ENCODE data around the gene SORCS2. TPM values are rescaled to one million over a fixed set of nuclear protein-coding genes. Genes with fewer than 3 reads are reported as not detected.

The SORCS2 gene
- total and polyA plus RNA-seq, 4 donors = 2.2 to 7.7 (median 2.5) TPM

DNA sequence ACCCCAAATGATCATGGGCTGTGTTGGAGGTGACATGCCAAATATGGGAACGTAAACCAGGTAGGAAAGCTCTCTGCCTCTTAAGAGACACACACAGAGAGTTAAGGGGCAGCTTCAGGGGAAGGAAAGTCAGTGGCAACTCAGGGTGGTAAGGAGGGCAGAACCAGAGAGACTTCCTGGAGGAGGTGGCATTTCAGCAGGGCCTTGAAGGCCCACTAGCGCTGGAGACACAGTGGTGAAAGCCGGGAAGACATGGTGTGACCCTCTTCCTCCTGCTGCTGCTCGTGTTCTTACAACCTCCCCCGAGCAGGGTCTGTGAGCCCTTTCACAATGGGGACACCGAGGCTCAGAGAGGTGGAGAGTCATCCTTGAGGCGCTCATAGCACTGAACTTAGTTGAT, 68.2 kb downstream of the SORCS2 start:
- no peak overlapping the region for H3K4me3 ChIP-seq
- DNase-seq (no peak), ATAC-seq (ENCODE audit: insufficient read depth, low FRiP score) (no peak)
- peaks cover 0 to 3% (median 0%) of the 10 kb centered on the region in 3 donors for H3K27me3 ChIP-seq (ENCODE audit: control insufficient read depth in 3 of 3, insufficient read depth in 3 of 3, low read length in 2 of 3)
- WGBS, 2 donors = 87 to 88% methylated on average over 7 of the region's 7 CpGs
- peaks cover 5 to 30% (median 17%) of the 10 kb centered on the region in 5 donors for H3K4me1 ChIP-seq (ENCODE audit: control insufficient read depth in 5 of 5, insufficient read depth in 5 of 5, low read length in 5 of 5)
- peaks cover 0 to 5% (median 0%) of the 10 kb centered on the region in 4 donors for H3K9me3 ChIP-seq (ENCODE audit: control insufficient read depth in 4 of 4, insufficient read depth in 3 of 4, low read length in 3 of 4)
- H3K36me3 ChIP-seq (ENCODE audit: control insufficient read depth in 4 of 4, insufficient read depth in 4 of 4, low read length in 4 of 4) = no peaks in the 10 kb centered on the region
- no peak overlapping the region for H3K9ac ChIP-seq (ENCODE audit: insufficient read depth in 1 of 2, low read length in 2 of 2)
- TF ChIP-seq, protein P1, sequence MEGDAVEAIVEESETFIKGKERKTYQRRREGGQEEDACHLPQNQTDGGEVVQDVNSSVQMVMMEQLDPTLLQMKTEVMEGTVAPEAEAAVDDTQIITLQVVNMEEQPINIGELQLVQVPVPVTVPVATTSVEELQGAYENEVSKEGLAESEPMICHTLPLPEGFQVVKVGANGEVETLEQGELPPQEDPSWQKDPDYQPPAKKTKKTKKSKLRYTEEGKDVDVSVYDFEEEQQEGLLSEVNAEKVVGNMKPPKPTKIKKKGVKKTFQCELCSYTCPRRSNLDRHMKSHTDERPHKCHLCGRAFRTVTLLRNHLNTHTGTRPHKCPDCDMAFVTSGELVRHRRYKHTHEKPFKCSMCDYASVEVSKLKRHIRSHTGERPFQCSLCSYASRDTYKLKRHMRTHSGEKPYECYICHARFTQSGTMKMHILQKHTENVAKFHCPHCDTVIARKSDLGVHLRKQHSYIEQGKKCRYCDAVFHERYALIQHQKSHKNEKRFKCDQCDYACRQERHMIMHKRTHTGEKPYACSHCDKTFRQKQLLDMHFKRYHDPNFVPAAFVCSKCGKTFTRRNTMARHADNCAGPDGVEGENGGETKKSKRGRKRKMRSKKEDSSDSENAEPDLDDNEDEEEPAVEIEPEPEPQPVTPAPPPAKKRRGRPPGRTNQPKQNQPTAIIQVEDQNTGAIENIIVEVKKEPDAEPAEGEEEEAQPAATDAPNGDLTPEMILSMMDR (IDR thresholded peaks at IDR 0.05; ENCODE audit: control extremely low read depth, extremely low read depth) = no peak
- H3K27ac ChIP-seq (ENCODE audit: low read depth in 1 of 2, low read length in 1 of 2) = peak overlapping the region in 1 of 2 donors; percentile 58

GRCh38 chr4:7261087-7261486, 68.7 kb downstream of the SORCS2 start:
- ATAC-seq (ENCODE audit: insufficient read depth, low FRiP score) (no peak), DNase-seq (peak; percentile 82 to 91 (median 91))
- WGBS, 2 donors = 49 to 56% methylated on average over 8 of the region's 8 CpGs
- Histone ChIP-seq H3K9ac (ENCODE audit: insufficient read depth in 1 of 2, low read length in 2 of 2) (no peak overlapping the region), H3K27ac (ENCODE audit: low read depth in 1 of 2, low read length in 1 of 2) (peak overlapping the region in 1 of 2 donors; percentile 58), H3K4me3 (no peak overlapping the region), H3K4me1 (ENCODE audit: control insufficient read depth in 5 of 5, insufficient read depth in 5 of 5, low read length in 5 of 5) (peaks cover 5 to 30% (median 17%) of the 10 kb centered on the region in 5 donors), H3K36me3 (ENCODE audit: control insufficient read depth in 4 of 4, insufficient read depth in 4 of 4, low read length in 4 of 4) (no peaks in the 10 kb centered on the region), H3K9me3 (ENCODE audit: control insufficient read depth in 4 of 4, insufficient read depth in 3 of 4, low read length in 3 of 4) (peaks cover 0 to 5% (median 0%) of the 10 kb centered on the region in 4 donors), H3K27me3 (ENCODE audit: control insufficient read depth in 3 of 3, insufficient read depth in 3 of 3, low read length in 2 of 3) (peaks cover 0 to 3% (median 0%) of the 10 kb centered on the region in 3 donors)
- TF ChIP-seq, protein P1 (IDR thresholded peaks at IDR 0.05; ENCODE audit: control extremely low read depth, extremely low read depth) = no peak

DNA sequence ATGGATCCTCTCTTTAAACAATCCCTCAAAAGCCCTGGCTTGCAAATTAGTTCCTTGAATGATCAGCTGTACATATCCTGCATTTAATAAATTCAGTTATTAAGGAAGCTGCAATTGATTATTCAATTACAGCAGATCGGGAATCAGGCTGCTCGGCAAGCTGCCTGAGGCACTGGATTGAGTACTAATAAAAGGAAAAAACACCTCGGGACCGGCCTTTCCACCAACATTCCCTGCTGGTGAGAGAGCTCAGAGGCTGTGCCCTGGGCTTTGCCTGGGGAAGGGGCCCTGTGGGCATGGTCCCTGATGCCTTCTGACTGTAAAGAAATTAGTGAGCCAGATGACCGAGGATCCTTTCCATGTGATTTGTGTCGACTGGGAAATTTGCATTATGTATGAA, 69.2 kb downstream of the SORCS2 start:
- 74 to 86% methylated on average over 6 of the region's 6 CpGs for WGBS, 2 donors
- no peaks in the 10 kb centered on the region for H3K36me3 ChIP-seq (ENCODE audit: control insufficient read depth in 4 of 4, insufficient read depth in 4 of 4, low read length in 4 of 4)
- H3K27ac ChIP-seq (ENCODE audit: low read depth in 1 of 2, low read length in 1 of 2) = no peak overlapping the region
- peaks cover 0 to 5% (median 0%) of the 10 kb centered on the region in 4 donors for H3K9me3 ChIP-seq (ENCODE audit: control insufficient read depth in 4 of 4, insufficient read depth in 3 of 4, low read length in 3 of 4)
- ATAC-seq (ENCODE audit: insufficient read depth, low FRiP score) (no peak), DNase-seq (no peak)
- no peak overlapping the region for H3K4me3 ChIP-seq
- peak overlapping the region in 1 of 2 donors; percentile 43 for H3K9ac ChIP-seq (ENCODE audit: insufficient read depth in 1 of 2, low read length in 2 of 2)
- TF ChIP-seq, protein P1 (IDR thresholded peaks at IDR 0.05; ENCODE audit: control extremely low read depth, extremely low read depth) = no peak
- H3K27me3 ChIP-seq (ENCODE audit: control insufficient read depth in 3 of 3, insufficient read depth in 3 of 3, low read length in 2 of 3) = peaks cover 0 to 3% (median 0%) of the 10 kb centered on the region in 3 donors
- peaks cover 2 to 26% (median 13%) of the 10 kb centered on the region in 5 donors for H3K4me1 ChIP-seq (ENCODE audit: control insufficient read depth in 5 of 5, insufficient read depth in 5 of 5, low read length in 5 of 5)

- peaks cover 0 to 20% (median 7%) of the 10 kb centered on the region in 5 donors for H3K4me1 ChIP-seq (ENCODE audit: control insufficient read depth in 5 of 5, insufficient read depth in 5 of 5, low read length in 5 of 5)
- H3K4me3 ChIP-seq = no peak overlapping the region
- H3K27ac ChIP-seq (ENCODE audit: low read depth in 1 of 2, low read length in 1 of 2) = no peak overlapping the region
- DNase-seq (no peak), ATAC-seq (ENCODE audit: insufficient read depth, low FRiP score) (no peak)
- TF ChIP-seq, protein P1 (IDR thresholded peaks at IDR 0.05; ENCODE audit: control extremely low read depth, extremely low read depth) = no peak
- no peaks in the 10 kb centered on the region for H3K36me3 ChIP-seq (ENCODE audit: control insufficient read depth in 4 of 4, insufficient read depth in 4 of 4, low read length in 4 of 4)
- peaks cover 0 to 5% (median 0%) of the 10 kb centered on the region in 4 donors for H3K9me3 ChIP-seq (ENCODE audit: control insufficient read depth in 4 of 4, insufficient read depth in 3 of 4, low read length in 3 of 4)
- WGBS, 2 donors = 77 to 88% methylated on average over 1 of the region's 1 CpG
- H3K9ac ChIP-seq (ENCODE audit: insufficient read depth in 1 of 2, low read length in 2 of 2) = no peak overlapping the region
- peaks cover 0 to 3% (median 0%) of the 10 kb centered on the region in 3 donors for H3K27me3 ChIP-seq (ENCODE audit: control insufficient read depth in 3 of 3, insufficient read depth in 3 of 3, low read length in 2 of 3)
Observed at GRCh38 chr4:7262134-7262533, 69.8 kb downstream of the SORCS2 start.
